ENCODE data around the gene MIPOL1. TPM values are rescaled to one million over a fixed set of nuclear protein-coding genes. Genes with fewer than 3 reads are reported as not detected.

MIPOL1 gene
- total RNA-seq, 1 experiment from 2014 or later: 15.4 TPM

- H3K9ac ChIP-seq (ENCODE audit: low read length): no peak overlapping the region
- no TSS peak for BruUV-seq (replicated peaks)
- no peak overlapping the region for H2AFZ ChIP-seq (ENCODE audit: low read depth, low read length, poor library complexity, severe bottlenecking)
- no peaks in the 10 kb centered on the region for H3K9me3 ChIP-seq (ENCODE audit: control insufficient read depth in 1 of 2, insufficient read depth in 1 of 2, low read depth in 1 of 2, low read length in 2 of 2)
- ChIA-PET CTCF (no interaction called here), POLR2A (no interaction called here), RAD21 (ENCODE audit: low non-redundant PET in 1 of 2, low total read pairs in 2 of 2, uncharacterized antibody in 2 of 2, unreplicated experiment in 2 of 2) (no interaction called here)
- intact Hi-C loops (cut with micrococcal nuclease): no loop called here
- H3K9me2 ChIP-seq (ENCODE audit: insufficient read depth): no peaks in the 10 kb centered on the region
- TF ChIP-seq ATF3 (IDR thresholded peaks at IDR 0.05): no peak
- no peak for TF ChIP-seq MAX (IDR thresholded peaks at IDR 0.05)
- TF ChIP-seq ELF1 (IDR thresholded peaks at IDR 0.05; ENCODE audit: borderline replicate concordance, low read depth): no peak
- no peak for TF ChIP-seq FOSL1 (IDR thresholded peaks at IDR 0.05; ENCODE audit: low read depth)
- H3K4me3 ChIP-seq (replicated peaks in 1 of 2; ENCODE audit: low read depth in 1 of 2, low read length in 2 of 2): no peak overlapping the region
- no peaks in the 10 kb centered on the region for H3K4me1 ChIP-seq (ENCODE audit: control insufficient read depth in 1 of 2, insufficient read depth in 2 of 2, low read length in 2 of 2)
- DNase-seq (ENCODE audit: low read depth, low spot score): no peak
- no peaks in the 10 kb centered on the region for H3K36me3 ChIP-seq (ENCODE audit: control insufficient read depth in 1 of 2, insufficient read depth in 2 of 2, low read length in 2 of 2)
- H3K79me2 ChIP-seq (ENCODE audit: insufficient read depth, low read length): no peaks in the 10 kb centered on the region
- H3K4me2 ChIP-seq (ENCODE audit: low read length): no peak overlapping the region
- no peaks in the 10 kb centered on the region for H4K20me1 ChIP-seq (ENCODE audit: insufficient read depth)
- ATAC-seq: no peak
- H3K27ac ChIP-seq (ENCODE audit: low read depth, low read length): no peak overlapping the region
- no peaks in the 10 kb centered on the region for H3K27me3 ChIP-seq (ENCODE audit: insufficient read depth, low read length)
These were observed 171.7 kb downstream of the MIPOL1 start for GRCh38 chr14:37369425-37369824.

GRCh38 chr14:37375566-37375965, 177.8 kb downstream of the MIPOL1 start:
- ATAC-seq: no peak
- intact Hi-C loops (cut with micrococcal nuclease): no loop called here
- Histone ChIP-seq H3K79me2 (ENCODE audit: insufficient read depth, low read length) (no peaks in the 10 kb centered on the region), H3K36me3 (ENCODE audit: control insufficient read depth in 1 of 2, insufficient read depth in 2 of 2, low read length in 2 of 2) (no peaks in the 10 kb centered on the region), H4K20me1 (ENCODE audit: insufficient read depth) (no peaks in the 10 kb centered on the region), H3K9ac (ENCODE audit: low read length) (no peak overlapping the region), H3K9me3 (ENCODE audit: control insufficient read depth in 1 of 2, insufficient read depth in 1 of 2, low read depth in 1 of 2, low read length in 2 of 2) (no peaks in the 10 kb centered on the region), H3K4me3 (replicated peaks in 1 of 2; ENCODE audit: low read depth in 1 of 2, low read length in 2 of 2) (no peak overlapping the region), H3K9me2 (ENCODE audit: insufficient read depth) (no peaks in the 10 kb centered on the region), H2AFZ (ENCODE audit: low read depth, low read length, poor library complexity, severe bottlenecking) (no peak overlapping the region), H3K27me3 (ENCODE audit: insufficient read depth, low read length) (no peaks in the 10 kb centered on the region), H3K4me2 (ENCODE audit: low read length) (no peak overlapping the region), H3K27ac (ENCODE audit: low read depth, low read length) (no peak overlapping the region), H3K4me1 (ENCODE audit: control insufficient read depth in 1 of 2, insufficient read depth in 2 of 2, low read length in 2 of 2) (no peaks in the 10 kb centered on the region)
- CTCF ChIA-PET: no interaction called here
- POLR2A ChIA-PET: no interaction called here
- BruUV-seq (replicated peaks): no TSS peak
- no peak for TF ChIP-seq SRF (IDR thresholded peaks at IDR 0.05; ENCODE audit: low read depth)
- no peak for TF ChIP-seq JUND (IDR thresholded peaks at IDR 0.05)
- no peak for TF ChIP-seq EZH2 (IDR thresholded peaks at IDR 0.05)
- no peak for TF ChIP-seq YY1 (IDR thresholded peaks at IDR 0.05; ENCODE audit: extremely low read depth, insufficient replicate concordance, low read depth, low read length)
- TF ChIP-seq CEBPB (IDR thresholded peaks at IDR 0.05; ENCODE audit: low read depth): no peak
- TF ChIP-seq CBX3 (IDR thresholded peaks at IDR 0.05; ENCODE audit: low read depth): no peak
- no peak for TF ChIP-seq REST (IDR thresholded peaks at IDR 0.05; ENCODE audit: low read depth)
- no peak for TF ChIP-seq EZH2phosphoT487 (IDR thresholded peaks at IDR 0.05; ENCODE audit: borderline replicate concordance)
- TF ChIP-seq ZNF274 (IDR thresholded peaks at IDR 0.05; ENCODE audit: low read depth, low read length): no peak
- TF ChIP-seq SIN3A (IDR thresholded peaks at IDR 0.05; ENCODE audit: low read depth): no peak
- RAD21 ChIA-PET (ENCODE audit: low non-redundant PET in 1 of 2, low total read pairs in 2 of 2, uncharacterized antibody in 2 of 2, unreplicated experiment in 2 of 2): no interaction called here
- DNase-seq (ENCODE audit: low read depth, low spot score): no peak

All from HCT116 (cell line).